WTC11 (cell line): ENCODE data around the gene TIAM2. TPM values are rescaled to one million over a fixed set of nuclear protein-coding genes. Genes with fewer than 3 reads are reported as not detected.

Source experiments
- ATAC-seq: fragments of 200-7000 bp; cut with Tn5 transposase; 2 replicates; pipeline ENCODE4 v1.10.0; 2021; ENCODE audit warnings: mild to moderate bottlenecking, moderate library complexity
- CTCF ChIA-PET: fragments of 300-600 bp; sonication (Branson Sonifier 250); formaldehyde crosslinking; loops from one replicate; lab custom pipeline; 2021; ENCODE audit warnings: antibody characterized with exemption; lab: Charles Lee
- POLR2A ChIA-PET: fragments of 350-600 bp; sonication (Branson Sonifier 250); formaldehyde crosslinking; loops from one replicate; lab custom pipeline; 2021; ENCODE audit warnings: antibody characterized with exemption; lab: Charles Lee
- DNase-seq: peaks from one replicate; pipeline ENCODE4 v3.0.0; 2021; ENCODE audit warnings: low spot score
- H3K27ac Mint-ChIP-seq: 2 replicates; pipeline ENCODE4 v1.8.0; 2021; ENCODE audit warnings: mixed read lengths
- H3K27me3 Mint-ChIP-seq: 2 replicates; pipeline ENCODE4 v1.8.0; 2021; ENCODE audit warnings: low read depth, mild to moderate bottlenecking, moderate library complexity, mixed read lengths
- H3K36me3 Mint-ChIP-seq: 2 replicates; pipeline ENCODE4 v1.8.0; 2021; ENCODE audit warnings: mixed read lengths
- H3K4me1 Mint-ChIP-seq: 2 replicates; pipeline ENCODE4 v1.8.0; 2022; ENCODE audit warnings: mixed read lengths
- H3K4me3 Mint-ChIP-seq: 2 replicates; pipeline ENCODE4 v1.8.0; 2021; ENCODE audit warnings: mild to moderate bottlenecking, moderate library complexity, mixed read lengths
- H3K9me3 Mint-ChIP-seq: 2 replicates; pipeline ENCODE4 v1.8.0; 2021; ENCODE audit warnings: mixed read lengths
- ARID4B ChIP-seq: sonication (generic); formaldehyde crosslinking; IDR thresholded peaks from 2 replicates; pipeline ENCODE4 v1.8.0; 2023; ENCODE audit warnings: missing genetic modification reagents, mild to moderate bottlenecking, borderline replicate concordance
- CBFB ChIP-seq: sonication (generic); formaldehyde crosslinking; IDR thresholded peaks from 2 replicates; pipeline ENCODE4 v1.8.1; 2022; ENCODE audit warnings: mild to moderate bottlenecking, low read depth, missing genetic modification reagents
- E2F1 ChIP-seq: sonication (generic); formaldehyde crosslinking; IDR thresholded peaks from 2 replicates; pipeline ENCODE4 v1.8.0; 2022; ENCODE audit warnings: mild to moderate bottlenecking, missing genetic modification reagents
- E2F5 ChIP-seq: sonication (generic); formaldehyde crosslinking; IDR thresholded peaks from 2 replicates; pipeline ENCODE4 v1.8.1; 2022; ENCODE audit warnings: mild to moderate bottlenecking, moderate library complexity, missing genetic modification reagents
- ESRRA ChIP-seq: sonication (generic); formaldehyde crosslinking; IDR thresholded peaks from 2 replicates; pipeline ENCODE4 v1.8.1; 2022; ENCODE audit warnings: mild to moderate bottlenecking, missing genetic modification reagents, borderline replicate concordance
- MAX ChIP-seq: sonication (generic); formaldehyde crosslinking; IDR thresholded peaks from 2 replicates; pipeline ENCODE4 v1.8.0; 2022; ENCODE audit warnings: mild to moderate bottlenecking, missing genetic modification reagents
- SMAD4 ChIP-seq: sonication (generic); formaldehyde crosslinking; IDR thresholded peaks from 2 replicates; pipeline ENCODE4 v1.8.0; 2022; ENCODE audit warnings: mild to moderate bottlenecking, missing genetic modification reagents
- TEAD4 ChIP-seq: sonication (generic); formaldehyde crosslinking; IDR thresholded peaks from 2 replicates; pipeline ENCODE4 v1.8.0; 2022; ENCODE audit warnings: mild to moderate bottlenecking, missing genetic modification reagents
- ZNF121 ChIP-seq: sonication (generic); formaldehyde crosslinking; IDR thresholded peaks from 2 replicates; pipeline ENCODE4 v1.8.0; 2023; ENCODE audit warnings: missing genetic modification reagents
- ZNF138 ChIP-seq: sonication (generic); formaldehyde crosslinking; conservative IDR thresholded peaks from 2 replicates; pipeline ENCODE4 v1.8.1; 2022; ENCODE audit warnings: mild to moderate bottlenecking, moderate library complexity, missing genetic modification reagents
- ZNF232 ChIP-seq: sonication (generic); formaldehyde crosslinking; IDR thresholded peaks from 2 replicates; pipeline ENCODE4 v1.8.0; 2022; ENCODE audit warnings: mild to moderate bottlenecking, missing genetic modification reagents
- ZNF263 ChIP-seq: sonication (generic); formaldehyde crosslinking; IDR thresholded peaks from 2 replicates; pipeline ENCODE4 v1.8.1; 2022; ENCODE audit warnings: low read depth, mild to moderate bottlenecking, moderate library complexity, missing genetic modification reagents
- ZNF532 ChIP-seq: fragments of 250-450 bp; sonication (Bioruptor Pico); IDR thresholded peaks from 2 replicates; pipeline ENCODE4 v1.9.0; 2021; ENCODE audit warnings: mild to moderate bottlenecking, borderline replicate concordance
- total RNA-seq: library from RNA; stranded (reverse); gene quantifications from 3 replicates; pipeline ENCODE4 v1.2.3, GENCODE V29; 2021

Gene TIAM2
- total RNA-seq, 1 experiment from 2014 or later = 15.1 TPM

- Mint-ChIP-seq H3K4me1 (peaks cover 56% of the 10 kb centered on the region), H3K4me3 (peak overlapping the region; percentile 27), H3K9me3 (no peaks in the 10 kb centered on the region), H3K27ac (peak overlapping the region; percentile 89), H3K27me3 (no peaks in the 10 kb centered on the region), H3K36me3 (peaks cover 15% of the 10 kb centered on the region)
- TF ChIP-seq ARID4B (CRISPR knock-in tag) = no peak
- TF ChIP-seq CBFB (CRISPR knock-in tag) = no peak
- no peak for TF ChIP-seq SMAD4 (CRISPR knock-in tag)
- TF ChIP-seq ZNF263 (CRISPR knock-in tag) = no peak
- ChIA-PET POLR2A (no interaction called here), CTCF (interaction anchor here (0.7 to 1.0 kb wide), 2 partner anchors 9 to 214 kb away, joined by 3 to 6 read pairs; no protein-coding TSS in a partner anchor)
- DNase-seq = no peak
- ATAC-seq = peak; percentile 55
Measured at GRCh38 chr6:155143578-155144106, 148.5 kb downstream of the TIAM2 start.

- Mint-ChIP-seq H3K9me3 (no peaks in the 10 kb centered on the region), H3K36me3 (peaks cover 16% of the 10 kb centered on the region), H3K27me3 (no peaks in the 10 kb centered on the region), H3K4me1 (peaks cover 74% of the 10 kb centered on the region), H3K27ac (no peak overlapping the region), H3K4me3 (no peak overlapping the region)
- DNase-seq (no peak), ATAC-seq (no peak)
- CTCF ChIA-PET = interaction anchor here (0.6 kb wide), 1 partner anchor 115 kb away, joined by 4 read pairs; no protein-coding TSS in a partner anchor
- no peak for TF ChIP-seq MAX (CRISPR knock-in tag)
- no peak for TF ChIP-seq ESRRA (CRISPR knock-in tag)
- no peak for TF ChIP-seq ZNF532
- TF ChIP-seq E2F5 (CRISPR knock-in tag) = no peak
- TF ChIP-seq ZNF232 (CRISPR knock-in tag) = no peak
- no peak for TF ChIP-seq TEAD4 (CRISPR knock-in tag)
- TF ChIP-seq ZNF138 = no peak
- no peak for TF ChIP-seq ZNF121 (CRISPR knock-in tag)
- TF ChIP-seq E2F1 (CRISPR knock-in tag) = no peak
- POLR2A ChIA-PET = no interaction called here
Measured at GRCh38 chr6:155146205-155146604, 151.1 kb downstream of the TIAM2 start.
